ENCODE results near the gene SRP68.

The SRP68 gene

GRCh38 chr17:76000755-76001521, 71.4 kb downstream of the SRP68 start, which contains the start of gene CDK3:
Gene CDK3 (plus strand): TSS chr17:76000855. CDS start chr17:76001426, 571 bp downstream.
- no peak for DNase-seq (ENCODE audit: low read depth in 1 of 2, low spot score in 1 of 2)

- DNase-seq (ENCODE audit: low read depth in 1 of 2, low spot score in 1 of 2) = peak; percentile 40 to 45
Observed at GRCh38 chr17:76000016-76000754, 72.1 kb downstream of the SRP68 start.

- DNase-seq (ENCODE audit: low read depth in 1 of 2, low spot score in 1 of 2) = no peak
Observed at GRCh38 chr17:75998327-75998795, 74.0 kb downstream of the SRP68 start.

- DNase-seq (ENCODE audit: low read depth in 1 of 2, low spot score in 1 of 2) = no peak
Observed at GRCh38 chr17:75996665-75997590, 75.4 kb downstream of the SRP68 start.

- no peak for DNase-seq (ENCODE audit: low read depth in 1 of 2, low spot score in 1 of 2)
Observed at GRCh38 chr17:75995385-75995925, 76.9 kb downstream of the SRP68 start.

- DNase-seq (ENCODE audit: low read depth in 1 of 2, low spot score in 1 of 2) = no peak
Observed at GRCh38 chr17:75994802-75995370, 77.4 kb downstream of the SRP68 start.

- no peak for DNase-seq (ENCODE audit: low read depth in 1 of 2, low spot score in 1 of 2)
Observed at GRCh38 chr17:75991396-75991795, 80.9 kb downstream of the SRP68 start.

Measured in activated T-helper 1 cell treated with anti-CD3 and anti-CD28 coated beads, Interleukin-2, amount 50 U/mL, for 16 hours (primary cell).